Measurements from ENCODE around the gene NACC1.

DNA sequence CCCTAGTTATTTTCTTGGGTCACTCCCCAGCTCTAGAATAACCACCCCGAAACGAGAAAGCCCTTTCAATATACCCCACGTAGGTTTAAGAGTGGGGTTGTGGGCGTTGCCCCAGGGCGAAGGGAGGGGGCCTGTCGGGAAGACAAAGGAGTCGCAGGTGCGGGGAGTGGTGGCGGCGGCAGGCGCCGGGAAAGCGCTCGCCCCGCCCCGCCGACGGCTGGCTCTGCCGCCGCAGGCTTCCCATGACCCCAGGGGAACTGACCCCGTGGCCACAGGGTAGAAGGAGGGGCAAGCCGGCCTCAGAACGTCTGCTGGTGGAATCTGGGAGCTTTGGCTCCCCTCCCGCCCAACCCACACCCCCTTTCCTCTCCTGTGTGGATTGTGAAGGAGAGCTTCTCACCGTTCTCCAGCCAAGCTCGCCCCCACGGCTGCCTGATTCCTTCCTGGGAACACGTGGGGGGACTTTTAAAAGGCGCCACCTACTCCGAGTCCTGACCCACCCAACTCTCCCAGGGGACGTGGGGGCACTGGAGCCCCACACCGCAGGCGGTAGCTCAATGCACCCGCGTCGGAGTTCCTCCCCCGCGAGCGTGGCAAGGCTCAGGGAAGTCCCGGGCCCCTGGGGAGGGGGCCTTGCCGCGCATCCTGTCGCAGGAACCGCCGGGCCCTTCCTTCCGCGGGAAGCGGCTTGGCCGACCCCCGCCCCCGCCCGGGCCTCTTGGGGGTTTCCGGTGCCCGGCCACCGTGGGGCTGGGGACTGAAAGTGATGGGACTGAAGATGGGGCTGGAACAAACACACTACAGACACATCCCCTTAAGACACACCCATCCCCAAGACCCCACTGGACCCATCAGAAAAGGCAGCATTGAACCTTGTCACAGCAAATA is 37.7 kb downstream of the NACC1 start:
- TF ChIP-seq, protein P1, sequence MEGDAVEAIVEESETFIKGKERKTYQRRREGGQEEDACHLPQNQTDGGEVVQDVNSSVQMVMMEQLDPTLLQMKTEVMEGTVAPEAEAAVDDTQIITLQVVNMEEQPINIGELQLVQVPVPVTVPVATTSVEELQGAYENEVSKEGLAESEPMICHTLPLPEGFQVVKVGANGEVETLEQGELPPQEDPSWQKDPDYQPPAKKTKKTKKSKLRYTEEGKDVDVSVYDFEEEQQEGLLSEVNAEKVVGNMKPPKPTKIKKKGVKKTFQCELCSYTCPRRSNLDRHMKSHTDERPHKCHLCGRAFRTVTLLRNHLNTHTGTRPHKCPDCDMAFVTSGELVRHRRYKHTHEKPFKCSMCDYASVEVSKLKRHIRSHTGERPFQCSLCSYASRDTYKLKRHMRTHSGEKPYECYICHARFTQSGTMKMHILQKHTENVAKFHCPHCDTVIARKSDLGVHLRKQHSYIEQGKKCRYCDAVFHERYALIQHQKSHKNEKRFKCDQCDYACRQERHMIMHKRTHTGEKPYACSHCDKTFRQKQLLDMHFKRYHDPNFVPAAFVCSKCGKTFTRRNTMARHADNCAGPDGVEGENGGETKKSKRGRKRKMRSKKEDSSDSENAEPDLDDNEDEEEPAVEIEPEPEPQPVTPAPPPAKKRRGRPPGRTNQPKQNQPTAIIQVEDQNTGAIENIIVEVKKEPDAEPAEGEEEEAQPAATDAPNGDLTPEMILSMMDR (optimal IDR thresholded peaks at IDR 0.05 in 1 of 3, IDR thresholded peaks at IDR 0.05 in 1 of 3, conservative IDR thresholded peaks at IDR 0.05 in 1 of 3; ENCODE audit: extremely low read depth in 1 of 3, insufficient read depth in 2 of 3, low read length in 3 of 3): no peak
- TF ChIP-seq EZH2 (IDR thresholded peaks at IDR 0.05; ENCODE audit: low read length): no peak
